ENCODE results near the gene TEX12.

TEX12 gene

DNA sequence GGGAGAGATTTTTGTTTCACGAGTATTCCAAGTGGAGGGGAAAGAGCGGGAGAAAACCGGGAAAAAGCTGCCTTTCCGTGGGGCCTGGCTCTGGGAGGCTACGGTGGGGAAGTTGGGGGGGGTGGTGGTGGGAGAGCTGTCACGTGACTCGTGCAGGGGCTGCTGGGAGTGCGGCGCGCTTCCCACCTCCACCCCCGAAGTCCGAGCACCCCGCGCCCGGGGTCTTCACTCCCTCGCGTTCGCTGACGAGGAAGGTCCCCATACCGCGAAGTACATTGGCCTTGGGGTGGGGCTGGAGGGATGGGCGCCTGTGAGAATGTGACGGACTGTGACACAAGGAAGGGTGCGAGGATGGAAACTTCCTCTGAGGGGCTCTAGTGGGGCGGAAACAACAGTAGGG is at the start of gene TEX12:
TSS of gene TEX12 (plus strand) at position 228 of the 400 bp plus-strand sequence. CDS start 1,897 bp downstream, outside the sequence.
- in situ Hi-C loops (cut with HindIII; ENCODE audit: low pct_unique_long_range_greater_than_20kb, low sequenced_read_pairs) = no loop called here
- DNase-seq (ENCODE audit: low read depth in 1 of 2, low spot score in 1 of 2) = no peak

DNA sequence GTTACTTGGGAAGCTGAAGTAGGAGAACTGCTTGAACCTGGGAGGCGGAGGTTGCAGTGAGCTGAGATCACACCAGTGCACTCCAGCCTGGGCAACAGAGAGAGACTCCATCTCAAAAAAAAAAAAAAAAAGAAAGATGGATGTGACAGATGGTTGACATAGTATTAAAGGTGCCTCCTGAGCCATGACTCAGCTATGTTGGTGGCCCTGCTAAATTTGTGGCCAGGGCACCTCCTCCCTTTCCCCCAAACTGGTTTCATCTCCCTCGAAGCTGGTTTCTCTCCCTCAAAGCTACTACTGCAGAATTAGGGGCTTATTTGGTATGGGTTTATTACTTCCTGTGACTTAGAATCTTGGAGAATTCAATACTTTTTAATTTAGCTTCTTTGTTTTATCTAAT is 49.0 kb upstream of the TEX12 start:
- no peak for DNase-seq (ENCODE audit: low read depth in 1 of 2, low spot score in 1 of 2)
- in situ Hi-C loops (cut with HindIII; ENCODE audit: low pct_unique_long_range_greater_than_20kb, low sequenced_read_pairs) = no loop called here
- TF ChIP-seq JUND (IDR thresholded peaks at IDR 0.05; ENCODE audit: low read depth) = no peak

More for the DNA sequence above, at the start of gene TEX12:
- TF ChIP-seq JUND (IDR thresholded peaks at IDR 0.05; ENCODE audit: low read depth) = no peak

GRCh38 chr11:112121981-112122615 is 45.1 kb upstream of the TEX12 start:
- no peak for DNase-seq (ENCODE audit: low read depth in 1 of 2, low spot score in 1 of 2)
- in situ Hi-C loops (cut with HindIII; ENCODE audit: low pct_unique_long_range_greater_than_20kb, low sequenced_read_pairs) = no loop called here
- no peak for TF ChIP-seq JUND (IDR thresholded peaks at IDR 0.05; ENCODE audit: low read depth)

DNA sequence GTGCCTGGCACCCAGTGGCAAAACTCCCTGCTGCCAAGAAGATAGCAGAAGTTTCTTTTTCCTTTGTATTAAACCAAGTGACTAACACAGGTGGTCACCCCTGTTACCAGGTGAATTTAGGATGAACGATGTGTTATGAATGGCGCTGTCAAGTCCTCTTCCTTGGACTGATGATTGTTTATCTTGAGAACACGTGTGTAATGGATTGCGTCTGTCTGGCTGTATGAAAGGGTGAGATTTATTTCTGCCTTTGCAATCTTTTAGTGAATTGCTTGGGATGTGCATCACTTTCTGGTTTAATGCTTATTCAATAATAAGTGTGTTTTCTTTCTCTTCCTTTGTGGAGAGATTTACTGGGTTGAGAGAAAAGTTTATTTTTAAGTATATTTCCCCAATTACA is 44.0 kb upstream of the TEX12 start:
- DNase-seq (ENCODE audit: low read depth in 1 of 2, low spot score in 1 of 2) = no peak
- no peak for TF ChIP-seq JUND (IDR thresholded peaks at IDR 0.05; ENCODE audit: low read depth)
- in situ Hi-C loops (cut with HindIII; ENCODE audit: low pct_unique_long_range_greater_than_20kb, low sequenced_read_pairs) = no loop called here

GRCh38 chr11:112127056-112127455 is 40.1 kb upstream of the TEX12 start:
- in situ Hi-C loops (cut with HindIII; ENCODE audit: low pct_unique_long_range_greater_than_20kb, low sequenced_read_pairs) = no loop called here
- no peak for TF ChIP-seq JUND (IDR thresholded peaks at IDR 0.05; ENCODE audit: low read depth)
- DNase-seq (ENCODE audit: low read depth in 1 of 2, low spot score in 1 of 2) = no peak

DNA sequence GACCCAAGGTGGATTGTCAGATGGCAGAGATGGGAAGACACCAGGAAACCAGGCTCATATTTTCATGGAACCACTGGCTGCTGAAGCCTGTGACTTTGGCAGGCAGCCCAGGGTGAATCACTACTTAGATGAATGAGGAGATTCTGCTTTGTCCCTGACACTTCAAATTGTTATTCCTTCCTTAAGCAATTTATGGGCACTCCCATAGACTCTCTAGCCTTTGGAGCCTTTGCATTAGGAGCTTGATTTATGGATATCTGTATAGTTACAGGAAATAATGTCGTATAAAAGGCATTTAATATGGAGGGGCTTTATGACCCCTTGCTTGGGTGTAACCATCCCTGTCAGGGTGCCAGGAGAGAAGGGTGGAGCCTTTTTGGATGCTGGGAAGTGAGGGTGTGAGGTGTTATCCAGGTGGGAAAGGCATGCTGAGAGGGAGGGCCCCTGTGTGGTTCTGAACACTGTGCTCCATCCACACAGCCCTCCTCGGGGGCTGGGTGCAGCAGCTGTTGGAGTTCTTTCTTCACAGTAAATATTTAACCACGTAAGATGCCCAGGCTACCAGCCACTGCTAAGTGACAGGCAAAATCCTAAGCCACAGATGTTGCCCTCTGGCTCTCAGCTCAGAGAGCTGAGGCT is 38.6 kb upstream of the TEX12 start:
- in situ Hi-C loops (cut with HindIII; ENCODE audit: low pct_unique_long_range_greater_than_20kb, low sequenced_read_pairs) = no loop called here
- DNase-seq (ENCODE audit: low read depth in 1 of 2, low spot score in 1 of 2) = peak in 1 of 2 experiments; percentile 75
- TF ChIP-seq JUND (IDR thresholded peaks at IDR 0.05; ENCODE audit: low read depth) = no peak

DNA sequence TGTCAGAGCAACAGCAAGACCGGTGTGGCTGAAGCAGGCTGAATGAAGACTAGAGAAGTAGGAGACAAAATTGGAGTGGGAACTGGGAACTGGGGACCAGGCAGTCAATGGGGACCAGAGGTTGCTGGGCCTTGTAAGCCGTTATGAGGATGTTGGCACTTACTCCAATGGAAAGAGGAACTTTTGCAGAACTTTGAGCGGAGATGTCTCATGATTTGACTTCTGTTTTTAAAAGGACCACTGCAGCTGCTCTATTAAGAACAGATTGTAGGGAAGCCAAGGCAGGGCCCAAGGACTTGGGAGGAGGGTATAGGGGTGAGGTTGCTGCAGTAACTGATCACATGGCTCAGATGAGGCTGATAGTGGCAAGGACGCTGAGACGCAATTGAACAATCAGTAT is 37.5 kb upstream of the TEX12 start:
- in situ Hi-C loops (cut with HindIII; ENCODE audit: low pct_unique_long_range_greater_than_20kb, low sequenced_read_pairs) = no loop called here
- TF ChIP-seq JUND (IDR thresholded peaks at IDR 0.05; ENCODE audit: low read depth) = no peak
- DNase-seq (ENCODE audit: low read depth in 1 of 2, low spot score in 1 of 2) = no peak

DNA sequence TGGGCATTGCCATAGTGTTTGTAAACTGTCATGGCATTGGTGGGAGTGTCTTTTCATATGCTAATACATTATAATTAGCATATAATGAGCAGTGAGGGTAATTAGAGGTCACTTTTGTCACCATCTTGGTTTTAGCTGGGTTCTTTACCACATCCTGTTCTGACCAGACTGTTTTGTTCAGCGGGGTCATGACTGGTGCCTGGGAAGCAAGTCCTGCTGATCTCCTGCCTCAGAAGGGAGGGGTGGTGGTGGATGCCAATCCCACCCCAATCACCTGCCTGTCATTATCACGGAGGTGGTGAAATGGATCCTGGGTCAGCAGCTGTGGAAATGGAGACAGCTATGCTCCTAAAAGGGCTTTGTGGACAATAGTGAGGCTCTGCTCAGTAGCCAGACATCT is 34.4 kb upstream of the TEX12 start:
- no peak for DNase-seq (ENCODE audit: low read depth in 1 of 2, low spot score in 1 of 2)
- no peak for TF ChIP-seq JUND (IDR thresholded peaks at IDR 0.05; ENCODE audit: low read depth)
- in situ Hi-C loops (cut with HindIII; ENCODE audit: low pct_unique_long_range_greater_than_20kb, low sequenced_read_pairs) = no loop called here

DNA sequence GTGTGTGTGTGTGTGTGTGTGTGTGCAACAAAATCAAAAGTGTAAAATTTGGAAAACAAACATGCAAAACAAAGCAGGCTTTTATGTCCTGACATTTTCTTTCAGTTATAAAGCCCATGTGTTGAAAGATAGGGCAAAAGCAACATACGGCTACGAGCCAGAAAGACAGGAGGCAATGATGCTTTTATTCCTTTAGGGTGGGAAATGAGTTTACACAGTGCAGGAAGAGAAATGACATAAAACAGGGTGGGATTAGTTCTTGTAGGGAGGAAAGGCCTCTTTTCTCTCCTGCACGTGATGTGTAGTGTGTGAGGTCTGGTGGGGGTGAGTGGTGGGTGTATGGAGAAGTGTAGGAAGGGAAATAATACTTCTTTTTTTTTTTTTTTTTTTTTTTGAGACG is 32.7 kb upstream of the TEX12 start:
- in situ Hi-C loops (cut with HindIII; ENCODE audit: low pct_unique_long_range_greater_than_20kb, low sequenced_read_pairs) = no loop called here
- no peak for DNase-seq (ENCODE audit: low read depth in 1 of 2, low spot score in 1 of 2)
- no peak for TF ChIP-seq JUND (IDR thresholded peaks at IDR 0.05; ENCODE audit: low read depth)

- no peak for DNase-seq (ENCODE audit: low read depth in 1 of 2, low spot score in 1 of 2)
- TF ChIP-seq JUND (IDR thresholded peaks at IDR 0.05; ENCODE audit: low read depth) = no peak
- in situ Hi-C loops (cut with HindIII; ENCODE audit: low pct_unique_long_range_greater_than_20kb, low sequenced_read_pairs) = no loop called here
Measured at GRCh38 chr11:112143597-112143996, 23.6 kb upstream of the TEX12 start.

DNA sequence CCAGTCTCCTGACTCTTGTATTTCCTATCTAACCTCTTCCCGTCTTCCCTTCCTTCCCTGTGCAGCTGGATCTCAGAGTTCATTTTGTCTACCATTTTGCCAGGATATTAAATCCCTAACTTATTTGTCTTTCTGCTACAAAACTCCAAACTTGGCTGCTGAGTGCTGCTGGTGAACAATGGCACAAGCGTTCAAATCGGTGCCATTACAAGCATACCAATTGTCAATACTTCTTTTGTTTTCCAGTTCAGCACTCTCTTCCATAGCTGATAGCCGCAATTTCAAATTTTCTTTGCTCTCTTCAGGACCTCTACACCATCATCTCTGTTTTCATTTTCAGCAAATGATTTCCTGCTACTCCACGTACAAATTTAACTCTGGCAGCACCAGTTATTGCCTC is 16.7 kb upstream of the TEX12 start:
- in situ Hi-C loops (cut with HindIII; ENCODE audit: low pct_unique_long_range_greater_than_20kb, low sequenced_read_pairs) = no loop called here
- TF ChIP-seq JUND (IDR thresholded peaks at IDR 0.05; ENCODE audit: low read depth) = no peak
- no peak for DNase-seq (ENCODE audit: low read depth in 1 of 2, low spot score in 1 of 2)

GRCh38 chr11:112156153-112156955 is 10.8 kb upstream of the TEX12 start:
- TF ChIP-seq JUND (IDR thresholded peaks at IDR 0.05; ENCODE audit: low read depth) = no peak
- DNase-seq (ENCODE audit: low read depth in 1 of 2, low spot score in 1 of 2) = no peak
- in situ Hi-C loops (cut with HindIII; ENCODE audit: low pct_unique_long_range_greater_than_20kb, low sequenced_read_pairs) = no loop called here

All from T47D (cell line).